ENCODE measurements around the gene PFDN2.

GRCh38 chr1:161111527-161111926 lies 6.3 kb downstream of the PFDN2 start:
- TF ChIP-seq CTCF (IDR thresholded peaks at IDR 0.05; ENCODE audit: low read depth, low read length) = no peak
- no peak for TF ChIP-seq EZH2phosphoT487 (IDR thresholded peaks at IDR 0.05; ENCODE audit: low read depth)
